ENCODE measurements around the gene KRTAP3-1. TPM values are rescaled to one million over a fixed set of nuclear protein-coding genes. Genes with fewer than 3 reads are reported as not detected.

Gene KRTAP3-1
- total and polyA plus RNA-seq, 2 donors (not counting 3 experiments of a cell fraction or from before 2014, with no cell fraction given), result not detected

- intact Hi-C loops (cut with micrococcal nuclease), result no loop called here
- H3K27me3 ChIP-seq (ENCODE audit: control insufficient read depth in 2 of 2, insufficient read depth in 2 of 2, low read length in 2 of 2), result peaks cover 0 to 2% of the 10 kb centered on the region in 2 experiments
These were observed 10.5 kb upstream of the KRTAP3-1 start for GRCh38 chr17:41019415-41019814.

More at GRCh38 chr17:41019415-41019814, 10.5 kb upstream of the KRTAP3-1 start:
- TF ChIP-seq, protein P1, sequence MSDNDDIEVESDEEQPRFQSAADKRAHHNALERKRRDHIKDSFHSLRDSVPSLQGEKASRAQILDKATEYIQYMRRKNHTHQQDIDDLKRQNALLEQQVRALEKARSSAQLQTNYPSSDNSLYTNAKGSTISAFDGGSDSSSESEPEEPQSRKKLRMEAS (IDR thresholded peaks at IDR 0.05; ENCODE audit: insufficient read depth, insufficient read length), result no peak
- TF ChIP-seq CTCF (IDR thresholded peaks at IDR 0.05; ENCODE audit: extremely low read depth in 1 of 2, insufficient read depth in 1 of 2, low read depth in 1 of 2, low read length in 2 of 2) (no peak), FOS (IDR thresholded peaks at IDR 0.05; ENCODE audit: borderline replicate concordance, insufficient read depth, low read length) (no peak), GATA2 (IDR thresholded peaks at IDR 0.05; ENCODE audit: insufficient read depth, insufficient read length, low read depth, low read length) (no peak), POLR2A (IDR thresholded peaks at IDR 0.05; ENCODE audit: low read depth, low read length) (no peak), EZH2 (IDR thresholded peaks at IDR 0.05; ENCODE audit: borderline replicate concordance, low read depth, low read length, severe bottlenecking) (no peak), POLR2AphosphoS5 (IDR thresholded peaks at IDR 0.05; ENCODE audit: insufficient read depth, low read depth, low read length) (no peak), MYC (IDR thresholded peaks at IDR 0.05; ENCODE audit: low read depth, low read length) (no peak), JUN (IDR thresholded peaks at IDR 0.05; ENCODE audit: borderline replicate concordance, insufficient read depth, insufficient read length, low read depth) (no peak)
- Histone ChIP-seq H3K79me2 (ENCODE audit: control insufficient read depth, insufficient read depth, low read length) (no peaks in the 10 kb centered on the region), H3K9ac (replicated peaks; ENCODE audit: extremely low read depth, insufficient read depth, low read length) (no peak overlapping the region), H3K9me3 (replicated peaks; ENCODE audit: control insufficient read depth, insufficient read depth, low read length) (no peaks in the 10 kb centered on the region), H3K4me2 (ENCODE audit: insufficient read depth, low read length) (no peak overlapping the region), H2AFZ (ENCODE audit: low read depth, low read length) (no peak overlapping the region), H3K27ac (ENCODE audit: insufficient read depth, low read depth, low read length) (no peak overlapping the region), H3K9me1 (replicated peaks; ENCODE audit: control insufficient read depth, extremely low read depth, insufficient read depth, low read length) (no peaks in the 10 kb centered on the region), H4K20me1 (replicated peaks; ENCODE audit: control insufficient read depth, extremely low read depth, insufficient read depth, low read length) (no peaks in the 10 kb centered on the region), H3K36me3 (ENCODE audit: control insufficient read depth in 2 of 2, extremely low read depth in 1 of 2, insufficient read depth in 2 of 2, low read length in 2 of 2) (no peaks in the 10 kb centered on the region), H3K4me3 (replicated peaks in 1 of 3; ENCODE audit: insufficient read depth in 1 of 3, low read depth in 1 of 3, low read length in 3 of 3) (no peak overlapping the region), H3K4me1 (ENCODE audit: control insufficient read depth, extremely low read depth, insufficient read depth, low read length) (no peaks in the 10 kb centered on the region)
- no peak for DNase-seq (ENCODE audit: low read depth, low spot score)
- FAIRE-seq, result no peak
- ChIA-PET POLR2A (no interaction called here), CTCF (no interaction called here)
- dilution Hi-C loops (cut with MboI; ENCODE audit: extremely low pct_ligation_motif_present, low sequenced_read_pairs), result no loop called here
- no TSS peak for BruUV-seq (replicated peaks)
